GM21528 (cell line): ENCODE measurements around the gene TMPRSS3.

ENCODE experiments used
- ATAC-seq: cut with Tn5 transposase; IDR thresholded peaks from one replicate; pipeline ENCODE4 v1.9.1; 2021; ENCODE audit warnings: mild to moderate bottlenecking, moderate library complexity; ENCODE audit not compliant: unreplicated experiment, low FRiP score

The TMPRSS3 gene

GRCh38 chr21:42357307-42357706, 38.5 kb downstream of the TMPRSS3 start:
- no peak for ATAC-seq

- no peak for ATAC-seq
These were observed 39.2 kb downstream of the TMPRSS3 start for GRCh38 chr21:42356650-42357049.

DNA sequence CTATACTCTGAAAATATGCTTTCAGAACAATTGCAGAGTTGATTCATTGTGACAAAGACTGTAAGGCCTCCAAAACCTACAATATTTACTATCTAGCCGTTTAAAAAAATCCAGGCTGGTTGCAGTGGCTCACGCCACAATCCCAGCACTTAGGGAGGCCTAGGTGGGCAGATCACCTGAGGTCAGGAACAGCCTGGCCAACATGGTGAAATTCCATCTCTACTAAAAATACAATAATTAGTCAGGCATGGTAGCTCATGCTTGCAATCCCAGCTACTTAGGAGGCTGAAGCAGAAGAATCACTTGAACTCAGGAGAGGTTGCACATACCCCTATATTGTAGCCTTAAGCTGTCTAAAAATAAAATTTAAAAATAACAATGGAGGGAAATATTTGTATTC, 39.8 kb downstream of the TMPRSS3 start:
- no peak for ATAC-seq

- ATAC-seq: no peak
These were observed 42.2 kb downstream of the TMPRSS3 start for GRCh38 chr21:42353623-42354022.

GRCh38 chr21:42352441-42353095, 43.3 kb downstream of the TMPRSS3 start:
- no peak for ATAC-seq

DNA sequence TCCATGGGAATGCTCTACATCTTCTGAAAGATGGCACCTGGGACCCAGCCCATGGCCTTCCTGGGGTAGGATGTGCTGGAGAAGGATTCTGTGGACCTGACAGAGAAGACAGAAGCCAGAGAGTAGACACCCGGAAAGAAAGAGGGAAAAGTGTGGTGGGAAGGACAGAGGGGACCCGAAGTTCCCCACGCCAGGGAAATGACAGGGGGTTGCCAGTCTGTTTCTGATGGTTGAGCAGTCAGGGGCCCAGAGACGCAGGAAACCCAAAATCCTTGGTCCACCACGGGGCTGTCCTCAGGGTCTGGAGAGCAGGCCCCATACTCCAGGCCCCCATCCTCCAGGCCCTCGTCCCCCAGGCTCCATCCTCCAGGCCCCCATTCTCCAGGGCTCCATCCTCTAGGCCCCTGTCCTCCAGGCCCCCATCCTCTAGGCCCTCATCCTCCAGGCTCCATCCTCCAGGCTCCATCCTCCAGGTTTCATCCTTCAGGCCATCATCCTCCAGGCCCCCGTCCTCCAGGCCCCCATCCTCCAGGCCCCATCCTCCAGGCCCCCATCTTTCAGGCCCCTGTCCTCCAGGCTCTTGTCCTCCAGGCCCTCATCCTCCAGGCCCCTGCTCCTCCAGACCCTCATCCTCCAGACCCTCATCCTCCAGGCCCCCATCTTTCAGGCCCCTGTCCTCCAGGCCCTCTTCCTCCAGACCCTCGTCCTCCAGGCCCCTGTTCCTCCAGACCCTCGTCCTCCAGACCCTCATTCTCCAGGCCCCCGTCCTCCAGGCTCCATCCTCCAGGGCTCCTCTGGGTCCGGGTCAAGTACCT, 44.0 kb downstream of the TMPRSS3 start:
- no peak for ATAC-seq

GRCh38 chr21:42350927-42351426, 44.9 kb downstream of the TMPRSS3 start, which contains the start of gene TFF2:
Gene TFF2 (minus strand): TSS chr21:42350994. CDS start chr21:42350957, 37 bp downstream.
- ATAC-seq: no peak

GRCh38 chr21:42350318-42350910, 45.4 kb downstream of the TMPRSS3 start:
- ATAC-seq: no peak

GRCh38 chr21:42349420-42350317, 46.2 kb downstream of the TMPRSS3 start:
- no peak for ATAC-seq

DNA sequence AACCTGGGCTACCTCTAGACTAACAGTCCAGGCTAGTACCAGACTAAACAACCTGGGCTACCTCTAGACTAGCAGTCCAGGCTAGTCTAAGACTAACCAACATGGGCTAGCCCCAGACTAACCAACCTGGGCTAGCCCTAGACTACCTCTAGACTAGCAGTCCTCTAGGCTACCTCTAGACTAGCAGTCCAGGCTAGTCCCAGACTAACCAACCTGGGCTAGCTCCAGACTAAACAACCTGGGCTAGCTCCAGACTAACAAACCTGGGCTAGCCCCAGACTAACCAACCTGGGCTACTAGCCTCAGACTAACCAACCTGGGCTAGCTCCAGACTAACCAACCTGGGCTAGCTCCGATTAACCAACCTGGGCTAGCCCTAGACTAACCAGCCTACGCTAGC, 47.1 kb downstream of the TMPRSS3 start:
- ATAC-seq: no peak

DNA sequence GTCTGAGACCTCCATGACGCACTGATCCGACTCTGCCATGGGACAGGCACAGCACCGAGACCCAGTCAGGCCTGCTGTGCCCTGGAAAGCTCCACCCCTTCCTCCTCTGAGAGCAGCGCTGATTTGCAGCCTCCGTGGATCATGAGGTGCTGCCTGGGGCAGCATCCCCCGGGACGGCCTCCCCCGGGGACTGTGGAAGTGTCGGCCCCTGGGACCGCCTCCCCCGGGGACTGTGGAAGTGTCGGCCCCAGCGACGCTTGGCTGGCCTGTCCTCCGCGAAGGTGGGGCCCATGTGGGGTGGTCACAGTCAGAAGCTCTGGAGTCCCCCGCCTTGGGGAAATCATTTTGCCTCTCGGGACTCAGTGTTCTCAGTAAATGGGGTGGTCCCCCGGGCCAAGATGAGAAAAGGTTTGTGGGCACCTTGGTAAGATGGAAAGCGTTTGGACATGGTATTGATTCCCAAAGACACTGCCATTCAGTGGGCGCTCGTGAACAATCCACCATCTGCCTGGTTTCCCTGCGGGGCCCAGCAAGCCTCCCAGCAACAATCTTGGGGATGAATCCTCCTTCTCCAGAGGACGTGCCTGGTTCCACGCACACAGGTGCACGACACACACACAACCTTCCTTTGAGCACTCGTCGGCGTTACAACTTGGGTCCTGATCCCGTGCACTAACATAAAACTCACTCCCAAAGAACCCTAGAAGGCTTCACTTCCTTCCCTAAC, 48.1 kb downstream of the TMPRSS3 start:
- ATAC-seq: no peak

GRCh38 chr21:42346866-42347600, 48.8 kb downstream of the TMPRSS3 start:
- no peak for ATAC-seq

GRCh38 chr21:42346441-42346840, 49.4 kb downstream of the TMPRSS3 start:
- ATAC-seq: no peak

GRCh38 chr21:42344631-42345030, 51.2 kb downstream of the TMPRSS3 start:
- ATAC-seq: no peak

DNA sequence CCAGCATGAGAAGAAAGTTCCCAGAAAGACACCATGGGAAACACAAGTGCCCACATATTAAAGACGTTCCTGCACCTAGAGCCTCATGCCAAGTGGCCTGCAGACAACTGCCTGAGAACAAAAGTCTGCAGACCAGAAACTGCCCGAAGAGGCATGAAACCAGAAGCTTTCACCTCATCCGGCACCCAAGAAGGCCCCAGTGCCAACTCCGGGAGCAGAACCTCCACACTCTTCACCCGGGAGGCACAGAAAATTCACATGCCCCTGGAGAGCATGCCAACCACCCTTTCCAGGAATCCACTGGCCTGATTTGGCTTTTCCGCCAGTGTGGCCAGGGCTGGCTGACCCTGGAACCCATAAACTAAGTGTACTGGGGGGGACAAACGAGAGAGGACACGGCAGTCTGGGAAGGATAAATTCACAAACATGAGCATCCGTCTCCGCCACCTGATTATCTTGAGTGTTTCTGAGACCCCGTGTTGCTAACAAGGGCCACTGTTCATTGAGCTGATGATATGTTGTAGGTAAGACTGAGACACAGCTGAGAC, 51.8 kb downstream of the TMPRSS3 start:
- no peak for ATAC-seq

DNA sequence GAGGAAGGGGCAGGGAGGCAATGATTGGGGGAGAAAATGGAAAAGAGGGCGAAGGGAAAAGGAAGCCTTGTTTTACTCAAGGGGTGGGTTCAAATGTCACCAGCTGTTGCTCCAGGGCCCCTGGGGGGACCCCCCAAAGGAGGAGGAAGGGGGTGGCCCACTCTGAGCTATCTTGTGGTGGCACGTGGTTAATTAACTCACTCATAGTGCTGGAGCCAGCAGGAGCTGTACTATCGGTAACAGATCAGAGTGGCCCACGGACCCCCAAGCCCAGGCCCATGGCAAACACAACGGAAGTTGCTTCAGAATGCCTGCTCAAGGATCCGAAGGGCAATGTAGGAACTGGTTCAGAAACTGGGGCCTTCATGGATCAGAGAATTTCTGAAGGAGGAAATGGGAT, 52.3 kb downstream of the TMPRSS3 start:
- ATAC-seq: no peak

GRCh38 chr21:42343101-42343500, 52.8 kb downstream of the TMPRSS3 start:
- no peak for ATAC-seq

DNA sequence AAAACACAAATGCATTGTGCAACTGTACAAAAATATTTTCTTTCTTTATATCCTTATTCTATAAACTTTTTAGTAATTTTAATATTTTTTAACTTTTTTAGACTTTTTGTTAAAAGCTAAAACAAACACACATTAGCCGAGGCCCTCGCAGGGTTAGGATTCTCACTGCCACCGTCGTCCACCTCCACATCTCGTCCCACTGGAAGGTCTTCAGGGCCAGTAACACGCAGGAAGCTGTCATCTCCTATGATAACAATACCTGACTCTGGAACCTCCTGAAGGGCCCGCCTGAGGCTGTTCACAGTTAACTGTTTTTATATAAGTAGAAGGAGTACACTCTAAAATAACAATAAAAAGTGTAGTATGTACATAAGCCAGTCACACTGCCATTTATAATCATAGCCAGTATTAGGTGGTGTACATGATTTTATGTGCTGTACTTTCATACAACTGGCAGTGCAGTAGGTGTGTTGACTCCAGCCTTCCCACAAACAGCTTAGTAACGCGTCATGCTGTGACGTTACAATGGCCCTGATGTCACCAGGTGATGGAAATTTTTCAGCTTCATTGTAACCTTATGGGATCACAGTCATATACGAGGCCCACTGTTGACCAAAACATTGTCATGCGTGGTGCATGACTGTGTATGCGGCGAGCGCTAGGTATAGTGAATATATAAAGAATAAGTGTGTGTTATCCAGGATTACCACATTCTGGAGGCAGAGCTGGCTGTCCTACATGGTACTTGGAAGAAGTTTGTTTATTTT, 53.9 kb downstream of the TMPRSS3 start:
- ATAC-seq: no peak
